H1 (cell line): ENCODE data around the gene PDE8A. TPM values are rescaled to one million over a fixed set of nuclear protein-coding genes. Genes with fewer than 3 reads are reported as not detected.

Experiments used
- SIX5 ChIP-seq: IDR thresholded peaks from 2 replicates; pipeline ENCODE4 v1.6.1; 2011; ENCODE audit warnings: mild to moderate bottlenecking, low read depth, low read length
- polyA plus RNA-seq, 7 experiments: library from polyadenylated mRNA; depleted of rRNA in 3 of 7; stranded (reverse) in 5 of 7; unstranded in 2 of 7; fragments of >200 nt in 5 of 7; fragments of 200-250 nt in 2 of 7; gene quantifications; 1 replicate in 5 of 7; 2 replicates in 1 of 7; 4 replicates in 1 of 7; pipeline versions ENCODE4 v1.2.1 to v1.2.3, GENCODE V29; 2011 to 2013; ENCODE audit warnings: missing spikeins in 2 of 7, mixed read lengths in 2 of 7
- total RNA-seq: library from RNA; stranded (reverse); fragmentation: NEBNext Ultra II Directional; extraction: Animal tissue kit (Norgen Biotek cat#: 25700); gene quantifications from 2 replicates; pipeline ENCODE4 v1.2.1, GENCODE V29; 2021
- TF ChIP-seq, protein P1 (sequence below), 3 experiments: IDR thresholded peaks; 1 replicate in 2 of 3; 2 replicates in 1 of 3; pipeline versions ENCODE4 v1.5.1 to v1.6.1; 2011; ENCODE audit warnings: low read length in 3 of 3, mild to moderate bottlenecking in 3 of 3, inconsistent platforms in 2 of 3, low read depth in 1 of 3, moderate library complexity in 1 of 3; ENCODE audit not compliant: insufficient read depth in 1 of 3; ENCODE audit errors: control extremely low read depth in 1 of 3

PDE8A gene
- total and polyA plus RNA-seq, 2 of the 8 experiments (the other 6 are each of a cell fraction or from before 2014, with no cell fraction given): 6.9 to 7.8 TPM

- TF ChIP-seq, protein P1, sequence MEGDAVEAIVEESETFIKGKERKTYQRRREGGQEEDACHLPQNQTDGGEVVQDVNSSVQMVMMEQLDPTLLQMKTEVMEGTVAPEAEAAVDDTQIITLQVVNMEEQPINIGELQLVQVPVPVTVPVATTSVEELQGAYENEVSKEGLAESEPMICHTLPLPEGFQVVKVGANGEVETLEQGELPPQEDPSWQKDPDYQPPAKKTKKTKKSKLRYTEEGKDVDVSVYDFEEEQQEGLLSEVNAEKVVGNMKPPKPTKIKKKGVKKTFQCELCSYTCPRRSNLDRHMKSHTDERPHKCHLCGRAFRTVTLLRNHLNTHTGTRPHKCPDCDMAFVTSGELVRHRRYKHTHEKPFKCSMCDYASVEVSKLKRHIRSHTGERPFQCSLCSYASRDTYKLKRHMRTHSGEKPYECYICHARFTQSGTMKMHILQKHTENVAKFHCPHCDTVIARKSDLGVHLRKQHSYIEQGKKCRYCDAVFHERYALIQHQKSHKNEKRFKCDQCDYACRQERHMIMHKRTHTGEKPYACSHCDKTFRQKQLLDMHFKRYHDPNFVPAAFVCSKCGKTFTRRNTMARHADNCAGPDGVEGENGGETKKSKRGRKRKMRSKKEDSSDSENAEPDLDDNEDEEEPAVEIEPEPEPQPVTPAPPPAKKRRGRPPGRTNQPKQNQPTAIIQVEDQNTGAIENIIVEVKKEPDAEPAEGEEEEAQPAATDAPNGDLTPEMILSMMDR (IDR thresholded peaks at IDR 0.05; ENCODE audit: control extremely low read depth in 1 of 3, insufficient read depth in 1 of 3, low read depth in 1 of 3, low read length in 3 of 3): no peak
- no peak for TF ChIP-seq SIX5
These were observed 52.6 kb downstream of the PDE8A start (continued) for GRCh38 chr15:85034276-85034675.
